NCI-H1105 (cell line): ENCODE measurements around the gene ZNF275.
A peak's percentile ranks its signal among the peaks of the same experiment; 100 is the strongest.
"Not testable (repeated sequence)": the region's sequence is repeated elsewhere in the genome, so short reads cannot be mapped to it uniquely, and the experiment has no call there.

Source experiments
- DNase-seq: peaks from one replicate; lab custom pipeline; 2025; lab: John Stamatoyannopoulos, UW

Gene ZNF275

GRCh38 chrX:153333821-153334653, at the start of gene ZNF275:
ZNF275 (plus strand) TSS chrX:153334153; CDS start chrX:153336680, 2,527 bp downstream.
- peak; percentile 88 for DNase-seq

GRCh38 chrX:153285678-153286077, 48.3 kb upstream of the ZNF275 start:
- DNase-seq, result not testable (repeated sequence)

- DNase-seq, result not testable (repeated sequence)
Observed at GRCh38 chrX:153288807-153289206, 45.1 kb upstream of the ZNF275 start.

GRCh38 chrX:153293485-153294071, 40.4 kb upstream of the ZNF275 start:
- DNase-seq, result not testable (repeated sequence)

GRCh38 chrX:153297376-153297775, 36.6 kb upstream of the ZNF275 start:
- DNase-seq, result no peak

- no peak for DNase-seq
Observed at GRCh38 chrX:153299855-153300254, 34.1 kb upstream of the ZNF275 start.

- no peak for DNase-seq
Observed at GRCh38 chrX:153301746-153302145, 32.2 kb upstream of the ZNF275 start.

- DNase-seq, result no peak
Observed at GRCh38 chrX:153302796-153303195, 31.2 kb upstream of the ZNF275 start.

- DNase-seq, result no peak
Observed at GRCh38 chrX:153303276-153304262, 30.4 kb upstream of the ZNF275 start.

GRCh38 chrX:153304988-153305736, 28.8 kb upstream of the ZNF275 start:
- no peak for DNase-seq

GRCh38 chrX:153305972-153306371, 28.0 kb upstream of the ZNF275 start:
- DNase-seq, result no peak

GRCh38 chrX:153306527-153307115, 27.3 kb upstream of the ZNF275 start:
- no peak for DNase-seq

GRCh38 chrX:153307276-153308178, 26.4 kb upstream of the ZNF275 start:
- DNase-seq, result no peak

GRCh38 chrX:153310901-153311300, 23.1 kb upstream of the ZNF275 start:
- no peak for DNase-seq

GRCh38 chrX:153312041-153312440, 21.9 kb upstream of the ZNF275 start:
- DNase-seq, result no peak

GRCh38 chrX:153312842-153313241, 21.1 kb upstream of the ZNF275 start:
- DNase-seq, result no peak

GRCh38 chrX:153317306-153317705, 16.6 kb upstream of the ZNF275 start:
- DNase-seq, result no peak

- no peak for DNase-seq
Observed at GRCh38 chrX:153317996-153318722, 15.8 kb upstream of the ZNF275 start.

- DNase-seq, result no peak
Observed at GRCh38 chrX:153318811-153319210, 15.1 kb upstream of the ZNF275 start.
